ENCODE results near the gene CD6.

- TF ChIP-seq CTCF (IDR thresholded peaks at IDR 0.05 in 4 of 5, conservative IDR thresholded peaks at IDR 0.05 in 1 of 5) = no peak
- TF ChIP-seq POLR2A (IDR thresholded peaks at IDR 0.05) = no peak
Measured at GRCh38 chr11:61039916-61040315, 68.4 kb downstream of the CD6 start.
